PFSK-1 (cell line): ENCODE measurements around the gene TCF4.

ENCODE experiments used
- FOXP2 ChIP-seq: optimal IDR thresholded peaks from 2 replicates; pipeline ENCODE3; 2011; ENCODE audit warnings: borderline replicate concordance, control low read depth, inconsistent platforms; ENCODE audit not compliant: insufficient read depth; ENCODE audit errors: extremely low read length, extremely low read depth
- POLR2AphosphoS5 ChIP-seq: IDR thresholded peaks from 2 replicates; pipeline ENCODE4 v1.6.1; 2012; ENCODE audit warnings: low read depth, mild to moderate bottlenecking, control low read depth, low read length, moderate library complexity
- SIN3A ChIP-seq: IDR thresholded peaks from 2 replicates; pipeline ENCODE4 v1.6.1; 2012; ENCODE audit warnings: mild to moderate bottlenecking, low read length, moderate library complexity, borderline replicate concordance; ENCODE audit not compliant: insufficient read depth
- TAF1 ChIP-seq: IDR thresholded peaks from 2 replicates; pipeline ENCODE4 v1.6.1; 2012; ENCODE audit warnings: low read length, control low read depth, borderline replicate concordance; ENCODE audit not compliant: insufficient read depth
- TF ChIP-seq, protein P1 (sequence below), 2 experiments: IDR thresholded peaks; 2 replicates each; pipeline versions ENCODE4 v1.6.1 to v1.8.0; 2011 to 2012; ENCODE audit warnings: low read depth in 2 of 2, low read length in 2 of 2, control low read depth in 1 of 2, inconsistent platforms in 1 of 2, mild to moderate bottlenecking in 1 of 2, moderate library complexity in 1 of 2; ENCODE audit not compliant: insufficient read depth in 1 of 2

TCF4 gene

DNA sequence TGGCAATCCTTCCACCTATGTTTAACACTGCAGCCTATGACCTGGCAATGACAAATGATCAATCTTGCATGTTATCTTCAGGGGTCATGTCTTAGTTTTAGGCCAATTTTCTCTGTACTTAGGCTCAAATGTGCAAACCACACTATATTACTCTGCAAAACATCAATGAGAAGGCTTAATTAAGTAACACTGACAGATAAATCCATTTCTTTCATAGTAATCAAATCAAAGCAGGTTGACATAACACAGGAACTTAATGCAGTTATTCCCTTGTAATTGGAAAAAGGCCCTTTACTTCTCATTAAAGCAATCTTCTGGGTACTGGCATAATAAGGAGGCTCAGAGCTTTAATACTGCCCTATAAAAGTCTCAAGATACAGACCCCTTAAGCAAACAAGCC is 114.4 kb downstream of the TCF4 start:
- TF ChIP-seq TAF1 (no peak), SIN3A (no peak), POLR2AphosphoS5 (no peak), FOXP2 (no peak)
- TF ChIP-seq, protein P1, sequence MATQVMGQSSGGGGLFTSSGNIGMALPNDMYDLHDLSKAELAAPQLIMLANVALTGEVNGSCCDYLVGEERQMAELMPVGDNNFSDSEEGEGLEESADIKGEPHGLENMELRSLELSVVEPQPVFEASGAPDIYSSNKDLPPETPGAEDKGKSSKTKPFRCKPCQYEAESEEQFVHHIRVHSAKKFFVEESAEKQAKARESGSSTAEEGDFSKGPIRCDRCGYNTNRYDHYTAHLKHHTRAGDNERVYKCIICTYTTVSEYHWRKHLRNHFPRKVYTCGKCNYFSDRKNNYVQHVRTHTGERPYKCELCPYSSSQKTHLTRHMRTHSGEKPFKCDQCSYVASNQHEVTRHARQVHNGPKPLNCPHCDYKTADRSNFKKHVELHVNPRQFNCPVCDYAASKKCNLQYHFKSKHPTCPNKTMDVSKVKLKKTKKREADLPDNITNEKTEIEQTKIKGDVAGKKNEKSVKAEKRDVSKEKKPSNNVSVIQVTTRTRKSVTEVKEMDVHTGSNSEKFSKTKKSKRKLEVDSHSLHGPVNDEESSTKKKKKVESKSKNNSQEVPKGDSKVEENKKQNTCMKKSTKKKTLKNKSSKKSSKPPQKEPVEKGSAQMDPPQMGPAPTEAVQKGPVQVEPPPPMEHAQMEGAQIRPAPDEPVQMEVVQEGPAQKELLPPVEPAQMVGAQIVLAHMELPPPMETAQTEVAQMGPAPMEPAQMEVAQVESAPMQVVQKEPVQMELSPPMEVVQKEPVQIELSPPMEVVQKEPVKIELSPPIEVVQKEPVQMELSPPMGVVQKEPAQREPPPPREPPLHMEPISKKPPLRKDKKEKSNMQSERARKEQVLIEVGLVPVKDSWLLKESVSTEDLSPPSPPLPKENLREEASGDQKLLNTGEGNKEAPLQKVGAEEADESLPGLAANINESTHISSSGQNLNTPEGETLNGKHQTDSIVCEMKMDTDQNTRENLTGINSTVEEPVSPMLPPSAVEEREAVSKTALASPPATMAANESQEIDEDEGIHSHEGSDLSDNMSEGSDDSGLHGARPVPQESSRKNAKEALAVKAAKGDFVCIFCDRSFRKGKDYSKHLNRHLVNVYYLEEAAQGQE (IDR thresholded peaks at IDR 0.05; ENCODE audit: insufficient read depth in 1 of 2, low read depth in 2 of 2, low read length in 2 of 2): no peak

DNA sequence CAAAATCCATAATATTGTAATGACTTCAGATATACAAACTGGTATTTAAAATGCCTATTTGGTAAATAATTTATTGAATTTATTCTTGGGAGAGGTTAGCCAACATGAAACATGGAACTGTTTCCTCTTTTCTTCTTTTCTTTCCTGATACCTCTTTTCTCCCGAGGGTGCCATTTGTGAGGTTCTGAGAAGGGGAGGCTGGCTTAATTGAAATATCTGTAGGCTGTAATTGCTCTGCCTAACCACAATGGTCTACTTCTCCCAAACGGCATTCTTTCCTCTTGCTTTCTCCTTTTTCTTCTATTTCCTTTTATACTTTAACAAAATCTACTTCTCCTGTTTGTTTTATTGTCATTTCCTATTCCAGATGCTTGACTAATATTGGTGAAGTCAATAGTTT is 114.9 kb downstream of the TCF4 start:
- TF ChIP-seq POLR2AphosphoS5 (no peak), SIN3A (no peak), FOXP2 (no peak), TAF1 (no peak)
- TF ChIP-seq, protein P1 (IDR thresholded peaks at IDR 0.05; ENCODE audit: insufficient read depth in 1 of 2, low read depth in 2 of 2, low read length in 2 of 2): no peak

DNA sequence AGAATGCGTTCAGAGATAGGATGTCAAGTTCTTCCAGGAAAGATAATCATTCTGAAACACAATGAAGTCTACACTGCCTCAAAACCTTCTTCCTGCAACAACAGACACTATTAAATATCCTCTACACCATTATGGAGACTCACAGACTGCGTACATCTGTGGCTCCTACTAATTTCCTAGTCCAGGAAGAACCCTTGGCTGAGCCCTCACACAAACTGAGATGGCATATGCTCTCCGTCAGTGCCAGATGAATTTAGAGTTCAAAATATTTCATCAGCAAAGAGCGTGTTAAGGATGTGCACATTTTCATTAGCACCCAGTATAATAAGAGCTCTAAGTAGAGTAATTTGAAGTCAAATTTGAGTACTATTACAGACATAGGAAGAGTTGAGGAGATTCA is 117.2 kb downstream of the TCF4 start:
- TF ChIP-seq TAF1 (no peak), POLR2AphosphoS5 (no peak), SIN3A (no peak)

DNA sequence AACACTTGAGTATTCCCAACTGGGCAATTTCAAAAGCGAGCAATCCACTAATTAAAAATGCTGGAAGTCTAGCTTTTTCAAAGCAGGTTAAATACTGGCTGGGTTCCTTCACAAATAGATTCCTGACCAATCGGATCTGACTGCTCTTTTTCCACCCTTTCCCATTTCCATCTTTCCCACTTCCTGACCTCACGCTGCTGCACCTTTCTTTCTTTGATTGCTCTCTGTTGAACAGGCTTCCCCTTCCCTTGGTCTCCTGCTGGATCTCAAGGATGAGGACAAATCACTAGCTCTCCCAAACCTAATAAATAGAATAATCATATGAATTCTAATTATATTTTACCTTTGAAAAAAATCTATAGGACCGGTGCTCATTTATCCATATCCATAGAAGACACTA is 121.2 kb downstream of the TCF4 start:
- TF ChIP-seq SIN3A (no peak), POLR2AphosphoS5 (no peak), TAF1 (no peak)
- TF ChIP-seq, protein P1 (IDR thresholded peaks at IDR 0.05; ENCODE audit: insufficient read depth in 1 of 2, low read depth in 2 of 2, low read length in 2 of 2): no peak

DNA sequence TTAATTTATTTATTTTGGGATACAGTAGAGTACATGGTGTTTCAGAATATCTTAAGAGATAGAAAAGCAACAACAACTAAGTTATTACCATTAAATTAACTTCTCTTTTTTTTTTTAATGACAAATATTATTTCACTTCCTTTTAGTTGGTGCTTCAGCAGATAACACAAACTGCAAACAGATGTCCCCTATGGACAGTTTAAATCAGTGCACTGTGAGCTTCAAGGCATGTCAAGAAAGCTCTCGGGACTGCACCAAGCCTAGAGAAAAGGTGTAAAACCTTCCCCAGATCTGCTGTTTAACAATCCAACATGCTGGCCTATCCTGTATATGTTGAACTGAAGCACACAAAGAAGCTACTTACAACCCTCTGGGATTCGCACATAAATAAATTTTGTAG is 122.7 kb downstream of the TCF4 start:
- TF ChIP-seq TAF1 (no peak), POLR2AphosphoS5 (no peak), FOXP2 (no peak), SIN3A (no peak)
- TF ChIP-seq, protein P1 (IDR thresholded peaks at IDR 0.05; ENCODE audit: insufficient read depth in 1 of 2, low read depth in 2 of 2, low read length in 2 of 2): no peak
